Heart left ventricle (tissue), 16 donors: ENCODE results near the gene G6PC3. TPM values are rescaled to one million over a fixed set of nuclear protein-coding genes. Genes with fewer than 3 reads are reported as not detected.
A peak's percentile ranks its signal among the peaks of the same experiment; 100 is the strongest.

Source experiments
- ATAC-seq, 4 donors: fragments of 200-7000 bp; cut with Tn5 transposase; one replicate each; pipeline ENCODE4 v1.9.1; 2020 to 2022; ENCODE audit warnings: moderate library complexity in 4 of 4, mild to moderate bottlenecking in 3 of 4, moderate number of reproducible peaks in 1 of 4
- DNase-seq, 5 donors: peaks; one replicate each; pipeline ENCODE4 v3.0.0-alpha.2; 2020
- H3K27ac ChIP-seq, 12 donors: fragments of 200-600 bp; sonication (generic) in 4 of 12; one replicate each; pipeline versions ENCODE4 v1.5.0 to v1.8.0; 2016 to 2022; ENCODE audit warnings: mild to moderate bottlenecking in 2 of 12
- H3K27me3 ChIP-seq, 9 donors: fragments of 200-600 bp; sonication (generic) in 2 of 9; one replicate each; pipeline versions ENCODE4 v1.5.1 to v1.8.0; 2016 to 2022; ENCODE audit warnings: mild to moderate bottlenecking in 3 of 9
- H3K36me3 ChIP-seq, 9 donors: fragments of 200-600 bp; sonication (generic) in 2 of 9; one replicate each; pipeline versions ENCODE4 v1.5.0 to v1.8.0; 2018 to 2022; ENCODE audit warnings: mild to moderate bottlenecking in 2 of 9
- H3K4me1 ChIP-seq, 12 donors: fragments of 200-600 bp; sonication (generic) in 4 of 12; one replicate each; pipeline versions ENCODE4 v1.5.0 to v1.8.0; 2016 to 2022; ENCODE audit warnings: mild to moderate bottlenecking in 3 of 12
- H3K4me3 ChIP-seq, 12 donors: fragments of 200-600 bp; sonication (generic) in 4 of 12; one replicate each; pipeline versions ENCODE4 v1.5.0 to v1.8.0; 2017 to 2022; ENCODE audit warnings: mild to moderate bottlenecking in 9 of 12, moderate library complexity in 4 of 12
- H3K9me3 ChIP-seq, 12 donors: fragments of 200-600 bp; sonication (generic) in 4 of 12; one replicate each; pipeline versions ENCODE4 v1.5.0 to v1.8.0; 2016 to 2022; ENCODE audit warnings: mild to moderate bottlenecking in 1 of 12
- POLR2A ChIP-seq, 2 donors: fragments of 450-650 bp; IDR thresholded peaks; one replicate each; pipeline ENCODE4 v1.6.1; 2017; ENCODE audit warnings: antibody characterized with exemption in 2 of 2, mild to moderate bottlenecking in 2 of 2, moderate library complexity in 2 of 2
- WGBS, 4 donors: extraction: QIAGEN DNeasy Blood & Tissue Kit in 2 of 4; methylation state at CpG; one replicate each; pipeline versions ENCODE4 v1.1.5 to v1.1.7; 2013 to 2018; 5-methylcytosine and 5-hydroxymethylcytosine counted together
- intact Hi-C, 10 donors: fragments of 100-400 bp; cut with DNase I; formaldehyde crosslinking; loops; one replicate each; pipeline versions ENCODE4 v1.11.1 to v1.14.2; 2022
- polyA plus RNA-seq, 2 donors: library from polyadenylated mRNA; stranded (reverse); fragments of 200-250 nt; gene quantifications; one replicate each; pipeline ENCODE4 v1.2.3, GENCODE V29; 2013
- total RNA-seq, 9 donors: library from RNA; depleted of rRNA in 2 of 9; stranded (reverse); fragments of >200 nt in 2 of 9; fragmentation: NEBNext Ultra II Directional in 3 of 9; extraction: Animal tissue kit (Norgen Biotek cat#: 25700) in 3 of 9; gene quantifications; one replicate each; pipeline versions ENCODE4 v1.1.0 to v1.2.4, GENCODE V29; 2016 to 2023
- TF ChIP-seq, protein P1 (sequence below), 12 donors: fragments of 200-600 bp; sonication (generic) in 4 of 12; IDR thresholded peaks; one replicate each; pipeline versions ENCODE4 v1.5.0 to v1.8.0; 2018 to 2022; ENCODE audit warnings: antibody characterized with exemption in 12 of 12, mild to moderate bottlenecking in 5 of 12
- donor health status: ischemic (EF 13 %, LVEDD 7.1; RV severe dilation, severe dysfunction).
- donor health status: healthy with polysubstance abuse.
- donor health status: DM: no; HTN: yes; CAD: no.
- donor health status: DM: no; HTN: no; CAD: no.
- donor health status: ischemic (EF 25% LVEDD 6.9; RV normal size, moderate dysfunction).
- donor health status: ischemic (EF 25% LVEDD 5.7; RV mildly dilated, moderate dysfunction).
- donor health status: healthy.
- donor health status: DM: yes; HTN: yes; CAD: no.
- donor health status: ischemic (EF 35%, LVEDD 5.7; RV mildly dilated, moderate dysfunction).
- donor health status: nonischemic (EF 11% LVEDD 7.7; RV severe dilation, severe dysfunction).
- donor health status: DM: yes; HTN: yes; CAD: no.
- donor health status: PGD.
- donor health status: ischemic (EF 29% LVEDD 5.4; RV normal size, mild dysfunction).
- donor health status: nonischemic (EF 23%, LVEDD 6.1; RV moderate dilation, normal function).

Gene G6PC3
- total and polyA plus RNA-seq, 11 donors, result 28.5 to 75.1 (median 39.1) TPM

DNA sequence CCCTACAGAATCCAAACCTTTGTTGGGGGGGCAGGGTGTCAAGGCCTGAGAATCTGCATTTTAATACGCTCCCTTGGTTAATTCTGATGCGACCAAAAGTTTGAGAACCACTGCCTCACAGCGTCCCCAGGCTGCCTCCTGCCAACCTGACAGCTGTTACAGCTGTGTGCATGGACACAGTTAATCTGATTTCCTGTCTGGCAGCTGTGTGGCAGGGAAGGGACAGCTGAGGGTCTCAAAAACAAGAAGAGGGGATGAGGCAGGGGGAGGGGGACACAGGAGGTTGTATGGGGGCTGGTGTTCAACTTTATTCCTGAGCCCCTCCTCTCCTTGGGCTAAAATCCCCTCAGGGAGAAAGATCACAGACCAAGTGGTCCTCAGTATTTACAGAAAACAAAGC, 35.4 kb downstream of the G6PC3 start:
- intact Hi-C loops, result no loop called here
- no peak for DNase-seq
- 34 to 59% (median 51%) methylated on average over 2 to 3 of the region's 3 CpGs for WGBS, 4 donors
- Histone ChIP-seq H3K4me3 (no peak overlapping the region), H3K9me3 (no peaks in the 10 kb centered on the region), H3K36me3 (peaks cover 0 to 33% (median 4%) of the 10 kb centered on the region in 9 donors), H3K27me3 (no peaks in the 10 kb centered on the region), H3K27ac (peak overlapping the region in 3 of 12 donors; percentile 11 to 69 (median 61)), H3K4me1 (peaks cover 15 to 97% (median 82%) of the 10 kb centered on the region in 12 donors)
- TF ChIP-seq, protein P1, sequence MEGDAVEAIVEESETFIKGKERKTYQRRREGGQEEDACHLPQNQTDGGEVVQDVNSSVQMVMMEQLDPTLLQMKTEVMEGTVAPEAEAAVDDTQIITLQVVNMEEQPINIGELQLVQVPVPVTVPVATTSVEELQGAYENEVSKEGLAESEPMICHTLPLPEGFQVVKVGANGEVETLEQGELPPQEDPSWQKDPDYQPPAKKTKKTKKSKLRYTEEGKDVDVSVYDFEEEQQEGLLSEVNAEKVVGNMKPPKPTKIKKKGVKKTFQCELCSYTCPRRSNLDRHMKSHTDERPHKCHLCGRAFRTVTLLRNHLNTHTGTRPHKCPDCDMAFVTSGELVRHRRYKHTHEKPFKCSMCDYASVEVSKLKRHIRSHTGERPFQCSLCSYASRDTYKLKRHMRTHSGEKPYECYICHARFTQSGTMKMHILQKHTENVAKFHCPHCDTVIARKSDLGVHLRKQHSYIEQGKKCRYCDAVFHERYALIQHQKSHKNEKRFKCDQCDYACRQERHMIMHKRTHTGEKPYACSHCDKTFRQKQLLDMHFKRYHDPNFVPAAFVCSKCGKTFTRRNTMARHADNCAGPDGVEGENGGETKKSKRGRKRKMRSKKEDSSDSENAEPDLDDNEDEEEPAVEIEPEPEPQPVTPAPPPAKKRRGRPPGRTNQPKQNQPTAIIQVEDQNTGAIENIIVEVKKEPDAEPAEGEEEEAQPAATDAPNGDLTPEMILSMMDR (IDR thresholded peaks at IDR 0.05), result no peak
- no peak for TF ChIP-seq POLR2A (IDR thresholded peaks at IDR 0.05)
- ATAC-seq, result no peak

DNA sequence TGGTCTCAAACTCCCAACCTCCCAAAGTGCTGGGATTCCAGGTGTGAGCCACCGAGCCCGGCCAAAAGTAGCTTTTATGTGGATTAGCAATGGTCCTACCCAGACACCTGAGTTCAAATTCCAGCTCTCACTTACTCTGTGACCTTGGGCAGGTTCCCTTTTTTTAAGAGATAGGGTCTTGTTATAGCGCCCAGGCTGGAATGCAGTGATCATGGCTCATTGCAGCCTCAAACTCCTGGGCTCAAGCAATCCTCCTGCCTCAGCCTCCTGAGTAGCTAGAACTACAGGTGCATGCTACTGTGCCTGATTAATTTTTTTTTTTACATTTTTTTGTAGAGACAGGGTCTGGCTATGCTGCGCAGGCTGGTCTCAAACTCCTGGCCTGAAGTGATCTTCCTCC, 36.3 kb downstream of the G6PC3 start:
- H3K9me3 ChIP-seq, result no peaks in the 10 kb centered on the region
- 93 to 98% (median 95%) methylated on average over 4 of the region's 4 CpGs for WGBS, 4 donors
- H3K4me3 ChIP-seq, result no peak overlapping the region
- H3K27me3 ChIP-seq, result no peaks in the 10 kb centered on the region
- TF ChIP-seq, protein P1 (IDR thresholded peaks at IDR 0.05), result no peak
- TF ChIP-seq POLR2A (IDR thresholded peaks at IDR 0.05), result no peak
- H3K4me1 ChIP-seq, result peaks cover 20 to 96% (median 83%) of the 10 kb centered on the region in 12 donors
- intact Hi-C loops, result no loop called here
- peaks cover 0 to 33% (median 4%) of the 10 kb centered on the region in 9 donors for H3K36me3 ChIP-seq
- ATAC-seq, result no peak
- no peak for DNase-seq
- peak overlapping the region in 9 of 12 donors; percentile 91 to 97 (median 94) for H3K27ac ChIP-seq

DNA sequence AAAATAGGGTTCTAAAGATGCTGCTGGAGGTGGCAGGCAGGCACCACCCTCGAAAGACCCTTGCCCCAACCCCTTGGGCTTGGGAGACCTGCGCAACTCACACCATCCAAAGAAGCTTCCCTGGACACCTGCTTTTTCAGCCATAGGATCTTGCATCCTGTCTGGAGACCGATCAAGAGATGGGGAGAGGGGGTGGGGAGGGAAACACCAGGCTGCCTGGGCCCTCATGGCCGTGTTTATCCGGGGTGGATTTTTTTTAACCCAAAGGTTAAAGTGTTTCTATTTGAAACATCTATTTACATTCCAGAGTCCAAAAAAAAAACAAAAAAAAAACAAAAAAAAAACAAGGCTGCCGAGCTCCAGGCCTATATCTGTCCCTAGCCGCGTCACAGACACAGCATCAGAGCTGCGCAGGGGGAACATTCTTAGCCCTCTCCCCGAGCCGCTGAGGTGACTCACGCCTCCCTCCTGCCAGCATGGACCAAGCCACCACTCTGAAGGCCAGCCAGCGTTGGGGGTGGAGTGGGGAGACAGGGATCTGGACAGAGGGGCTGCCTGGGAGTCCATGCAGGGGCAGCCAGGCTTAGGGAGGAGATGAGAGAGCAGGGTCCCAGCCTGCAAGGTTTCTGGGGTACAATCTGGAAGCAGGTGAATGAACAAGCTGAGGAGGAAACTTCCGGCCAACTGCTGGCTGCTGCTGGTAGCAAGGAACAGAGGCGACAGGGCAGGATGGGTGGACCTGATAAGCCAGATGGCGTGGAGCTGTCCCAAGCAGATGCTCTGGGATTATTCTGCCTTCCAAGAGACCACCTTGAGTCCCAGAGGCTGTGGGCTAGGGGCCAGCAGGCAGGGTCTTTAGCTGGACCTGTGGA, 38.1 kb downstream of the G6PC3 start:
- peaks cover 20 to 99% (median 89%) of the 10 kb centered on the region in 12 donors for H3K4me1 ChIP-seq
- intact Hi-C loops, result no loop called here
- no peaks in the 10 kb centered on the region for H3K27me3 ChIP-seq
- TF ChIP-seq, protein P1 (IDR thresholded peaks at IDR 0.05), result no peak
- peak in 1 of 2 donors; percentile 52 for TF ChIP-seq POLR2A (IDR thresholded peaks at IDR 0.05)
- ATAC-seq (peak; percentile 81 to 82 (median 82)), DNase-seq (peak; percentile 88 to 96 (median 90))
- H3K9me3 ChIP-seq, result no peaks in the 10 kb centered on the region
- peaks cover 0 to 22% (median 4%) of the 10 kb centered on the region in 9 donors for H3K36me3 ChIP-seq
- H3K27ac ChIP-seq, result peak overlapping the region; percentile 65 to 97 (median 93)
- 16 to 24% (median 20%) methylated on average over 16 of the region's 16 CpGs for WGBS, 4 donors
- H3K4me3 ChIP-seq, result peak overlapping the region in 10 of 12 donors; percentile 43 to 71 (median 58)

DNA sequence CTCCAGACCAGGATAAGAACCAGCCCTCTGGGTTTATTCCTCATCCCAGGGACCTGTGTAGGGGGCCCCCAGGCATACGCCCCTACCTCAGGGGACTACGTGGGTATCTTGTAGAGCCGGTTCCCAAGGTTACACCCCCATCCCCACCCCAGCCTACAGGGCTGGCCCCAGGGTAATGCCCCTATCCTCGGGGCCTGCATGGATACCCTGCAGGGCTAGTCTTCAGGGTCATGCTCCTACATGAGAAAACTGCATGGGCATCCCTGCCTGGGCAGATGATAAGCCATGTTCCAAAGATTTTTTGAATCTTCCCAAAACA, 38.7 kb downstream of the G6PC3 start:
- Histone ChIP-seq H3K4me1 (peaks cover 20 to 99% (median 89%) of the 10 kb centered on the region in 12 donors), H3K4me3 (peak overlapping the region in 10 of 12 donors; percentile 43 to 71 (median 58)), H3K36me3 (peaks cover 0 to 21% (median 8%) of the 10 kb centered on the region in 9 donors), H3K27ac (peak overlapping the region; percentile 84 to 97 (median 93)), H3K27me3 (no peaks in the 10 kb centered on the region), H3K9me3 (no peaks in the 10 kb centered on the region)
- intact Hi-C loops, result no loop called here
- ATAC-seq (no peak), DNase-seq (no peak)
- no peak for TF ChIP-seq POLR2A (IDR thresholded peaks at IDR 0.05)
- TF ChIP-seq, protein P1 (IDR thresholded peaks at IDR 0.05), result no peak
- WGBS, 4 donors, result 20 to 39% (median 33%) methylated on average over 2 to 4 of the region's 4 CpGs
